ENCODE measurements around the gene INPP5E. TPM values are rescaled to one million over a fixed set of nuclear protein-coding genes. Genes with fewer than 3 reads are reported as not detected.

Gene INPP5E
- total and polyA plus RNA-seq, 10 of the 15 experiments (the other 5 are each of a cell fraction or from before 2014, with no cell fraction given), result 0.24 to 16.0 (median 5.3) TPM

- intact Hi-C loops (cut with micrococcal nuclease; ENCODE audit: unreplicated experiment) (no loop called here), in situ Hi-C loops (cut with MboI) (no loop called here)
- WGBS (ENCODE audit: insufficient coverage, insufficient replicate concordance, low lambda C conversion rate, missing lambda C conversion rate), result over 99% methylated on average over 13 of the region's 19 CpGs
- no peaks in the 10 kb centered on the region for H4K20me1 ChIP-seq (ENCODE audit: control insufficient read depth, insufficient read depth)
- H3K9ac ChIP-seq (ENCODE audit: control insufficient read depth, insufficient read depth, low read length), result no peak overlapping the region
- peak; percentile 83 for TF ChIP-seq BCL3 (IDR thresholded peaks at IDR 0.05; ENCODE audit: borderline replicate concordance, insufficient read depth, low read depth, low read length, poor library complexity, severe bottlenecking)
- TF ChIP-seq HDGF (IDR thresholded peaks at IDR 0.05), result no peak
- TF ChIP-seq TCF3 (IDR thresholded peaks at IDR 0.05; ENCODE audit: borderline replicate concordance, insufficient read depth, low read depth, low read length), result 0 out of 2 replicates have a peak, but pooled peaks have one; percentile 40
- H3K79me2 ChIP-seq (ENCODE audit: control insufficient read depth, insufficient read depth, low read length), result no peaks in the 10 kb centered on the region
- H3K27me3 ChIP-seq (replicated peaks in 1 of 2; ENCODE audit: control insufficient read depth in 2 of 2, insufficient read depth in 2 of 2, low read length in 1 of 2), result no peaks in the 10 kb centered on the region
- no peak overlapping the region for H3K27ac ChIP-seq (ENCODE audit: control insufficient read depth, insufficient read depth)
- no peaks in the 10 kb centered on the region for H3K9me3 ChIP-seq (replicated peaks; ENCODE audit: control insufficient read depth, insufficient read depth, low read length)
- ATAC-seq (no peak), DNase-seq (ENCODE audit: low read depth, low spot score) (no peak), FAIRE-seq (no peak)
- BruUV-seq (replicated peaks), result no TSS peak
- POLR2A ChIA-PET, result no interaction called here
- RAD21 ChIA-PET (ENCODE audit: unreplicated experiment), result no interaction called here
- CTCF ChIA-PET, result no interaction called here
- no peak overlapping the region for H2AFZ ChIP-seq (ENCODE audit: control insufficient read depth, low read depth, low read length)
- no peak overlapping the region for H3K4me3 ChIP-seq
- H3K4me2 ChIP-seq (ENCODE audit: control insufficient read depth, insufficient read depth), result no peak overlapping the region
- SMC1A ChIA-PET (ENCODE audit: uncharacterized antibody, unreplicated experiment), result no interaction called here
- H3K36me3 ChIP-seq (ENCODE audit: control insufficient read depth in 2 of 2, insufficient read depth in 2 of 2, low read length in 1 of 2), result peaks cover 14 to 32% of the 10 kb centered on the region in 2 experiments; a peak in 3 of 4 replicates
- H3K4me1 ChIP-seq (ENCODE audit: control insufficient read depth, insufficient read depth, low read length), result no peaks in the 10 kb centered on the region
Measured at GRCh38 chr9:136387217-136387616, 52.4 kb downstream of the INPP5E start.

GRCh38 chr9:136386018-136386417 is 53.6 kb downstream of the INPP5E start:
- CTCF ChIA-PET, result no interaction called here
- intact Hi-C loops (cut with micrococcal nuclease; ENCODE audit: unreplicated experiment) (no loop called here), in situ Hi-C loops (cut with MboI) (no loop called here)
- H3K4me2 ChIP-seq (ENCODE audit: control insufficient read depth, insufficient read depth), result no peak overlapping the region
- POLR2A ChIA-PET, result no interaction called here
- H3K27ac ChIP-seq (ENCODE audit: control insufficient read depth, insufficient read depth), result no peak overlapping the region
- no peaks in the 10 kb centered on the region for H3K27me3 ChIP-seq (replicated peaks in 1 of 2; ENCODE audit: control insufficient read depth in 2 of 2, insufficient read depth in 2 of 2, low read length in 1 of 2)
- H3K4me1 ChIP-seq (ENCODE audit: control insufficient read depth, insufficient read depth, low read length), result no peaks in the 10 kb centered on the region
- H4K20me1 ChIP-seq (ENCODE audit: control insufficient read depth, insufficient read depth), result no peaks in the 10 kb centered on the region
- BruUV-seq (replicated peaks), result TSS peak; percentile 60
- no peak overlapping the region for H3K9ac ChIP-seq (ENCODE audit: control insufficient read depth, insufficient read depth, low read length)
- no peak for ATAC-seq
- TF ChIP-seq E2F4 (IDR thresholded peaks at IDR 0.05; ENCODE audit: low read depth, low read length), result no peak
- TF ChIP-seq RUNX3 (IDR thresholded peaks at IDR 0.05; ENCODE audit: low read length), result peak; percentile 55
- FAIRE-seq, result no peak
- H2AFZ ChIP-seq (ENCODE audit: control insufficient read depth, low read depth, low read length), result no peak overlapping the region
- no peak overlapping the region for H3K4me3 ChIP-seq
- H3K36me3 ChIP-seq (ENCODE audit: control insufficient read depth in 2 of 2, insufficient read depth in 2 of 2, low read length in 1 of 2), result peaks cover 14 to 31% of the 10 kb centered on the region in 2 experiments; a peak in 3 of 4 replicates
- DNase-seq (ENCODE audit: low read depth, low spot score), result no peak
- SMC1A ChIA-PET (ENCODE audit: uncharacterized antibody, unreplicated experiment), result interaction anchor here (1.3 kb wide), 1 partner anchor 8 kb away, joined by 3 read pairs; no protein-coding TSS in a partner anchor
- no peaks in the 10 kb centered on the region for H3K79me2 ChIP-seq (ENCODE audit: control insufficient read depth, insufficient read depth, low read length)
- RAD21 ChIA-PET (ENCODE audit: unreplicated experiment), result no interaction called here
- 92% methylated on average over 13 of the region's 13 CpGs for WGBS (ENCODE audit: insufficient coverage, insufficient replicate concordance, low lambda C conversion rate, missing lambda C conversion rate)
- no peaks in the 10 kb centered on the region for H3K9me3 ChIP-seq (replicated peaks; ENCODE audit: control insufficient read depth, insufficient read depth, low read length)

Measured in GM12878 (cell line).